OCI-LY1 (cell line): ENCODE measurements around the gene TRMT44.

ENCODE experiments used
- H2AFZ ChIP-seq: fragments of 200-600 bp; sonication (generic), shearing (Covaris generic); 2 replicates; pipeline ENCODE4 v1.6.0; 2014; ENCODE audit warnings: antibody characterized with exemption, mild to moderate bottlenecking, low read length
- H3F3A ChIP-seq: fragments of 200-600 bp; sonication (generic), shearing (Covaris generic); 2 replicates; pipeline ENCODE4 v1.6.0; 2014; ENCODE audit warnings: mild to moderate bottlenecking, antibody characterized with exemption, low read length, moderate library complexity; ENCODE audit not compliant: insufficient read depth
- H3K27ac ChIP-seq: fragments of 200-600 bp; sonication (generic); 2 replicates; pipeline ENCODE4 v1.5.1; 2014; ENCODE audit warnings: low read length, mixed run types, mild to moderate bottlenecking, low read depth; ENCODE audit not compliant: poor library complexity, severe bottlenecking
- H3K27me3 ChIP-seq: fragments of 200-600 bp; sonication (generic); 2 replicates; pipeline ENCODE4 v1.6.0; 2014; ENCODE audit warnings: antibody characterized with exemption, mild to moderate bottlenecking, low read length, moderate library complexity; ENCODE audit not compliant: insufficient read depth
- H3K36me3 ChIP-seq: fragments of 200-600 bp; sonication (generic); 2 replicates; pipeline ENCODE4 v1.6.1; 2014; ENCODE audit warnings: mild to moderate bottlenecking, antibody characterized with exemption, low read length, moderate library complexity, mixed read lengths; ENCODE audit not compliant: insufficient read depth
- H3K4me1 ChIP-seq: fragments of 200-600 bp; sonication (generic); 2 replicates; pipeline ENCODE4 v1.5.1; 2014; ENCODE audit warnings: mild to moderate bottlenecking, low read length, moderate library complexity; ENCODE audit not compliant: insufficient read depth, severe bottlenecking
- H3K4me2 ChIP-seq: fragments of 200-600 bp; sonication (generic), shearing (Covaris generic); 2 replicates; pipeline ENCODE4 v1.6.1; 2014; ENCODE audit warnings: low read length
- H3K4me3 ChIP-seq: fragments of 200-600 bp; sonication (generic); 2 replicates; pipeline ENCODE4 v1.5.1; 2014; ENCODE audit warnings: low read length, low read depth, mild to moderate bottlenecking, mixed read lengths; ENCODE audit not compliant: poor library complexity, severe bottlenecking
- H3K79me2 ChIP-seq: fragments of 200-600 bp; shearing (Covaris generic); 2 replicates; pipeline ENCODE4 v1.6.1; 2016; ENCODE audit warnings: mixed run types, low read length, mixed read lengths; ENCODE audit not compliant: insufficient read depth
- H3K9ac ChIP-seq: fragments of 200-600 bp; sonication (generic), shearing (Covaris generic); 2 replicates; pipeline ENCODE4 v1.6.1; 2014; ENCODE audit warnings: mild to moderate bottlenecking, low read length, mixed read lengths
- H3K9me2 ChIP-seq: fragments of 200-600 bp; sonication (generic), shearing (Covaris generic); 2 replicates; pipeline ENCODE4 v1.6.1; 2014; ENCODE audit warnings: low read depth, mild to moderate bottlenecking, low read length, mixed read lengths
- H3K9me3 ChIP-seq: fragments of 200-600 bp; shearing (Covaris generic); 2 replicates; pipeline ENCODE4 v1.6.1; 2014; ENCODE audit warnings: low read length, mixed read lengths
- H4K20me1 ChIP-seq: fragments of 200-600 bp; sonication (generic), shearing (Covaris generic); 2 replicates; pipeline ENCODE4 v1.6.0; 2016; ENCODE audit warnings: mild to moderate bottlenecking, low read length; ENCODE audit not compliant: insufficient read depth
- CTCF ChIP-seq: fragments of 200-600 bp; sonication (generic), shearing (Covaris generic); IDR thresholded peaks from 2 replicates; pipeline ENCODE4 v1.5.1; 2017; ENCODE audit warnings: mild to moderate bottlenecking, antibody characterized with exemption, low read length, moderate library complexity, mixed read lengths
- EZH2 ChIP-seq: fragments of 200-600 bp; sonication (generic), shearing (Covaris generic); IDR thresholded peaks from 2 replicates; pipeline ENCODE4 v1.8.0; 2017; ENCODE audit warnings: borderline replicate concordance, mixed run types, mild to moderate bottlenecking, antibody characterized with exemption, low read length, moderate library complexity, mixed read lengths

TRMT44 gene

GRCh38 chr4:8473920-8474590 is 33.5 kb downstream of the TRMT44 start:
- Histone ChIP-seq H3K4me3 (no peak overlapping the region), H3K9me2 (no peaks in the 10 kb centered on the region), H3K27ac (no peak overlapping the region), H3K36me3 (peaks cover 6% of the 10 kb centered on the region), H3K27me3 (no peaks in the 10 kb centered on the region), H3K9ac (no peak overlapping the region), H4K20me1 (no peaks in the 10 kb centered on the region), H3K4me2 (no peak overlapping the region), H2AFZ (no peak overlapping the region), H3K9me3 (no peaks in the 10 kb centered on the region), H3F3A (no peaks in the 10 kb centered on the region), H3K79me2 (no peaks in the 10 kb centered on the region), H3K4me1 (no peaks in the 10 kb centered on the region)
- no peak for TF ChIP-seq CTCF
- no peak for TF ChIP-seq EZH2

- Histone ChIP-seq H3K4me3 (no peak overlapping the region), H3K9me3 (no peaks in the 10 kb centered on the region), H3K9ac (no peak overlapping the region), H3K9me2 (no peaks in the 10 kb centered on the region), H3K27ac (no peak overlapping the region), H3K79me2 (no peaks in the 10 kb centered on the region), H4K20me1 (no peaks in the 10 kb centered on the region), H3K36me3 (no peaks in the 10 kb centered on the region), H3K4me1 (no peaks in the 10 kb centered on the region), H3F3A (no peaks in the 10 kb centered on the region), H3K27me3 (no peaks in the 10 kb centered on the region), H3K4me2 (no peak overlapping the region), H2AFZ (no peak overlapping the region)
- no peak for TF ChIP-seq CTCF
These were observed 34.3 kb downstream of the TRMT44 start for GRCh38 chr4:8474856-8475255.

- Histone ChIP-seq H3K27me3 (no peaks in the 10 kb centered on the region), H3F3A (no peaks in the 10 kb centered on the region), H3K4me2 (no peak overlapping the region), H3K27ac (no peak overlapping the region), H2AFZ (no peak overlapping the region), H3K4me1 (no peaks in the 10 kb centered on the region), H3K9ac (no peak overlapping the region), H3K4me3 (no peak overlapping the region), H3K36me3 (no peaks in the 10 kb centered on the region), H3K9me2 (no peaks in the 10 kb centered on the region), H3K79me2 (no peaks in the 10 kb centered on the region), H3K9me3 (no peaks in the 10 kb centered on the region), H4K20me1 (no peaks in the 10 kb centered on the region)
- no peak for TF ChIP-seq EZH2
- TF ChIP-seq CTCF: no peak
These were observed 35.4 kb downstream of the TRMT44 start for GRCh38 chr4:8475751-8476575.
